Lung microvascular endothelial cell (primary cell): ENCODE measurements around the gene LRRC8C. TPM values are rescaled to one million over a fixed set of nuclear protein-coding genes. Genes with fewer than 3 reads are reported as not detected.

Experiments used
- DNase-seq, 2 donors: peaks; one replicate each; pipeline versions ENCODE4 v3.0.0 to v3.0.0-alpha.2; 2010; ENCODE audit warnings: low read depth in 2 of 2
- total RNA-seq: library from RNA; depleted of rRNA; stranded (reverse); fragments of >200 nt; gene quantifications from 2 replicates; pipeline ENCODE4 v1.2.1, GENCODE V29; 2014

Gene LRRC8C
- total RNA-seq, 1 donor from 2014 or later = 16.3 TPM

GRCh38 chr1:89670711-89671110, 37.8 kb downstream of the LRRC8C start:
- DNase-seq = no peak

- DNase-seq = peak in 1 of 2 donors; percentile 79
Observed at GRCh38 chr1:89671775-89672488, 39.0 kb downstream of the LRRC8C start.

DNA sequence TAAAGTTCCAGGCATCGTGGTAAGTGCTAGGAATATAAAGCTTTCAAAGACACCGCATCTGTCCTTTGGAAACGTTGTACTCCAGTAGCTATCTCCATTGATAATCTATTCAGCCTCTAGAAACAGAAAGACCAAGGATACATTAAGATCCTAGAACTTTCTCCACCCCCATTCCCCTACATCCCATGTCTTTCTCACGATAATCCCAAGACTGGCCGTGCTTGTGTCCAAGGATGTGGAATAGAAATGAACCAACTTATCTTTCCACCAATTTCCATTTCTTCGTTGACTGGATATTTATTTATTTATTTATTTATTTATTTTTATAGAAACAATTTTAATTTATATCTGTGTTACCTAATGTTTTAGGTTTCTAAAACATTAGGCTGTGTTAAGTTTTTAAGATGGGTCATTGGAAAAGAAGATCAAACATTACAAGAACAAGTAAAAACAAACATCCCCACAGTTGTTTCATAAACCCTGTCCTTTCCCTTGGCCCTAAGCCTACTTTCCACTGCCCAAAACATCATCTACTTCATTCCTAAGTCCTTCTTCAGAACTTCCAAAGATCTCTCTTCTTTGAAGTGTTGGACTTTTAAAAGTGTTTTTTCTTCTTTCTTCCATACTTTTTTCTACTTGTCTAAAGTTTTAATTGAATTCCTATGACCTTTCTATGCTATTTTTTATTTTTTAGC, 39.7 kb downstream of the LRRC8C start:
- DNase-seq = peak; percentile 7 to 31

DNA sequence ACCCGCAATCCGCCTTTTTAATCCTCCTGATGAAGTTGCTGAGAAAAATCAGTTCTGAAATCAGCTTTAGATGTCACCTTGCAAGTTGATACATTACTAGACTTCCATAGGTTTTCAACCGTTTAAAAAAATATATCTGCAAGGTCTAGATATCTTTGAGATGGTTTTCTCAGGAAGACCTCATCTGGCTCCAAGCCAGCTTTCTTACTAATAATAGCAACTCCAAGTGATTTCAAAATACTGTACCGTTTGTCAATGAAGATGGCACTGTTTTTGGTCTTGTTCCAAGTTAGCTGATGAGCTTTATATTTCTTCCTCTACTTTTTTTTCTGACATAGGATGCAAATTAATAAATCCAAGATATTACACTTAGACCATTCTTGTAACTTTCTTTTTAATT, 40.3 kb downstream of the LRRC8C start:
- peak in 1 of 2 donors; percentile 26 for DNase-seq

- DNase-seq = no peak
Observed at GRCh38 chr1:89675677-89676076, 42.8 kb downstream of the LRRC8C start.

- DNase-seq = no peak
Observed at GRCh38 chr1:89681045-89681729, 48.3 kb downstream of the LRRC8C start.

GRCh38 chr1:89682611-89683010, 49.7 kb downstream of the LRRC8C start:
- no peak for DNase-seq

GRCh38 chr1:89685461-89685860, 52.5 kb downstream of the LRRC8C start:
- no peak for DNase-seq

GRCh38 chr1:89686520-89686919, 53.6 kb downstream of the LRRC8C start:
- DNase-seq = no peak

DNA sequence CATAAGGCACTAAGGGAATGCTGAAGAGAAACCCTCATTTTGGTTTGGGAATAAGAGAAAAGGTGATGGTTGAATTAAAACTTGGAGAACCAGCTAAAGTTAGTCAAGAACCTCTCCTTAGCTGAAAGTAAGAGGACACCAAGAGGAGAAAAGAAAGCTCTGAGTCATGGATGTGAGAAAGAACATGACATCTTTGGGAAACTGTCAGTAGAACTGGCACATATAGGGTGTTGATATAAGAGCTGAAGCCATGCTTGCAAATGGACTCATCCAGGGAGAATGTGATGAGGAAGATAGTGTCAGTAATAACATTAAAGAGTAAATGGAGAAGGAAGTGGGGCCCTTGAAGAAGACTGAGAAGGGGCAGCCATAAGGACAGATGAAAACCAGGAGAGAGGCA, 54.3 kb downstream of the LRRC8C start:
- no peak for DNase-seq

- peak in 1 of 2 donors; percentile 32 for DNase-seq
Observed at GRCh38 chr1:89688607-89689006, 55.7 kb downstream of the LRRC8C start.

GRCh38 chr1:89689234-89689633, 56.3 kb downstream of the LRRC8C start:
- DNase-seq = no peak

DNA sequence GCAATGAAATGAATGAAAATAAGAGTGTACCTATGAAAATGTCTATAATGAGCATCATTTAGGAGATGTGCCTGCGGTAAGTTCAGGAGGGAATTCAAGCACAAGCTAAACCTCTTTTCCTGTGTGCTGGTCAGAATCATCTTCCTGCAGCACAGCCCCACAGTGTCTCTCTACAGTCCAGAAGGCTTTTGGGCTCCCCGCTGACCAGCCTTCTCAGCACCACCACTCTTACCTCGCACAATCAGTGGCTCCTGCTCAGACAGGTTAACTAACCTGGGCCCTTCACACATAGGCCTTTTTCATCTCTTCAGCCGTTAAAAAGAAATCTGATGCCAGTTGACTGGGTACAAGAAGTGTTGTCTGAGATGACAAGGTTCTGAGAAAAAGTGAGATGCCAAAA, 57.7 kb downstream of the LRRC8C start:
- DNase-seq = no peak

DNA sequence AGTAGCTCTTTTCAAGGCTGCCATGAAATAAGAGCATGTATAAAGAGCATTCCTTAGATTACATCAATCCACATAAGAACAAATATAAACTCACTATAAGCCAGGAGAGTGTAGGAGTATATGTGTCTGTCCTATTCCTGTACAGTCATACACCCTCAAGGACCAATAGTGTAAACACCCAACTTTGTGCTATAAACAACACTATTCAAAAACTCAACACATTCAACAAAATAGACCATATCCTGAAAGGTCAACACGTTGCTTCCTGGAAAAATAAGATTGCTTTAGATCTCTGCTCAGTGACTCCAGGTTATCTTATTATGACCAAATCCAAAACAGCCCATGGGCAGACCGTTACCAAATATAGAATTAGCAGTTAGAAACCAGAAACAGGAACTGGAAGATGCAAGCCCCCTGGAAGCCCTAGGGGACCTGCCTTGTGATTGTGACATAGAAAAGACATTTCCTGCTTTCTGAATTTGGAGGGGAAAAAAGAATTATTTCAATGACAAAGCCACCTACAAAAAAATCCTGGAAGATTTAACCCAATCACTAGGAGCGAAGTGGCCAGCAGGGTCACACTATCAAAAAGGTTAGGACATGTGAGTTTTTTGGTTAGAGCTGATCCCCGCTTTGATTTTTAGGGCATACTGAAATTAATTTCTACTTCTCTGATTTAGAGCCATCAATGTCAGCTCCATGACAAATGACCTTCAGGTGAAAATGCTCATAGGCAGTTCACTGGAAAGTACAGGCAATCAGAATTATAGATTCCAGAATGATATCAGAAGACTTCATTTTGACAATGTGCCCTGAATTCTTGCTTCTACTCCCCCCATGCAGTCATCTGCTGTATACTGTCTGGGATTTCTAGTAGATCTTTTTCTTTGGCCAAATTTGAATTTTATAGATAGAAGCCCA, 59.9 kb downstream of the LRRC8C start:
- DNase-seq = peak; percentile 79 to 80

DNA sequence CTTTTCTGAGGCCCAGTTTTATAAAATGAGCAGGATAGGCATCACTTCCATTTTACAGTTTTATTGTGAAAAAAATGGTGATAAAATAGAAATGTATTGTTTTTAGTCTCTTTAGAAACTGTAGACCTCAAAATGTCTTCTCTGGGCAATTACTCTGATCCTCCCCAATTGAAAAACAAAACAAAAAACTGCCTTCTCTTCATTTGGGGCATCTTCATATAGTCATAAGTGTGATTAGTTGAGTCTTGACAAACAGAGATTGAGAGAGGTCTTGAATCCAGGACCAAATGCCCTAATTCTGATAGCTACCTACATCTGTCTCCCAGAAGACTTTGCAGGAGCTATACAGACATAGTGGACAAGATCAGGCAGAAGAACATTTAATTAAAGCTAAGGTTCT, 62.9 kb downstream of the LRRC8C start:
- no peak for DNase-seq

DNA sequence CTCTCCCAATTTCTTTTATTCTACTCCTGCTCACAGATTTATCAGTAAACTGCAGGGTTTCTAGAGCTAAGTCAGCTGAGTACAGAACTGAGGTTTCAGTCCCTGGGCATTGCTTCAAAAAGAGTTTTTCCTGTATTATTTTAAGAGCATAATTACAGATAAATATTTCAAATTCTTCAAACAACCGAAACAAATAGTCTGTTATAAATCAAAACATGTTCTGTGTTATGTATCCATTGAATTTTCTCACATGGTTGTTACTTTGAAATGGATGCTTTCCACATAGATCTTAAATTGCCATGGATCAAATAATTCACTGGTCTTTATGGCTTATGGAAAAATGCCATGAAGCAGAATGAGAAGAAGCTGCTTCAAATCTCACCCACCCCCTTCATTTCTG, 64.5 kb downstream of the LRRC8C start:
- DNase-seq = no peak

- peak; percentile 16 to 55 for DNase-seq
Observed at GRCh38 chr1:89698020-89698560, 65.2 kb downstream of the LRRC8C start.

DNA sequence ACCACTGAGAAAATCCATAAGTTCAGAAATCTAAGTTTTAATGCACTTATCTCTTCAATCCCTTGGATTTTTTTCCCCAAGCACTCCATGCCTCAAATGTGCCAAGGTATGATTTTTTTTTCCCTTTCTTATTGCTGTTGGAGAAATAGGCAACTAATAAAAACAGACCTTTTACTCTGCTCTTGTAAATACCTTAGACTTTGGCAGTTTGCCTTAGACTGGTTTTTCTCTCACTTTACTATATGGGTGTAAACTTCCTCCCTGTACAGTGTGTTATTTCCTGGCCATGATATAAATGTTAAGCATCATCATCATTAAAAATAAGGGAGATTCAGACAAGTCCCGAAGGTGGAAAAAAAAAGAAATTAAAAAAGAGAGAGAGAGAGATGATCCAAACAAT, 65.7 kb downstream of the LRRC8C start:
- DNase-seq = peak; percentile 54 to 75

GRCh38 chr1:89699451-89699986, 66.6 kb downstream of the LRRC8C start:
- DNase-seq = no peak

DNA sequence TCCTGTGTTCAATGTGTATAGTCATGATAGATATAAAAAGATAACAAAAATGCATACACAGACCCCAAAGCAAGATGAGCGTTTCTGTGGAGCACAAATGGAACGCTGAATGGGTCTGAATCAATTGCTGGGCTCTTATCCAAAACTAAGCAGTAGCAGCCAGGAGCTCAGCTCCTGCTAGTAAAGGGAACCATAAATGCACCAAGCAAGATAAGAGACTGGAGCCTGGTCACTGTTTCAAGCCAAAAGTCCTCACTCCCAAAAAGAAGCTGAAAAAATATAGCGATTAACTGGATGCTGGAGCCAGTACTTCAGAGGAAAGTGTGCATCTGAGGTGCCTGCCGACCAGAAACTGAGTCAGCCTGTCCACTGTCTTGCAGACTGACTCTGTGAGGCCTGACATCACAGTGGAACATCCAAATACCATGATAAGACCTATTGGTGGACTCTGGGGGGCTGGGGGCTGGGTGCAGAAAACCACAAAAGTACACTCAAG, 68.9 kb downstream of the LRRC8C start:
- peak in 1 of 2 donors; percentile 32 for DNase-seq
